Lower leg skin (tissue), 3 donors: Measurements from ENCODE around the gene PCSK5.

ENCODE experiments used
- POLR2A ChIP-seq, 2 donors: fragments of 450-650 bp; IDR thresholded peaks; one replicate each; pipeline ENCODE4 v1.6.1; 2016 to 2017; ENCODE audit warnings: antibody characterized with exemption in 2 of 2, mild to moderate bottlenecking in 1 of 2, moderate library complexity in 1 of 2
- TF ChIP-seq, protein P1 (sequence below), 3 donors: fragments of 450-650 bp; IDR thresholded peaks; one replicate each; pipeline ENCODE4 v1.5.1; 2016; ENCODE audit warnings: antibody characterized with exemption in 3 of 3, mild to moderate bottlenecking in 3 of 3, moderate library complexity in 2 of 3

DNA sequence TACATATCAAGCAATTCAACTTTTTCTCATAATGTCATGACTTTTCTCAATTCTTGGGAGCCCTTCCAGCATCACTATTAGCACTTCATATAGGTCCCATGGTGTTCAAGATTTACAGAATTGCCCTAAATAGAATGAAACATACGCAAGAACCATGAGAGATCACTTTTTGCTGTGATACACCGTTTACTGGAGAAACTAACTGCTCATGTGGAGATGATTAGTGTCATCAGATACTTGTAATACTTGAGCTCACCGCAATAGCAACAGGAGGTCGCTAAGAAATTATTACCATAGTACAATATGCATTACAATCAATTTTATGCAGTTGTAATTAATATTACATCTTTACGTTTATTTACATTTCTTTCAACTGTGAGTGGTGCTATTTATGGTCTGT is 4.8 kb upstream of the PCSK5 start:
- TF ChIP-seq, protein P1, sequence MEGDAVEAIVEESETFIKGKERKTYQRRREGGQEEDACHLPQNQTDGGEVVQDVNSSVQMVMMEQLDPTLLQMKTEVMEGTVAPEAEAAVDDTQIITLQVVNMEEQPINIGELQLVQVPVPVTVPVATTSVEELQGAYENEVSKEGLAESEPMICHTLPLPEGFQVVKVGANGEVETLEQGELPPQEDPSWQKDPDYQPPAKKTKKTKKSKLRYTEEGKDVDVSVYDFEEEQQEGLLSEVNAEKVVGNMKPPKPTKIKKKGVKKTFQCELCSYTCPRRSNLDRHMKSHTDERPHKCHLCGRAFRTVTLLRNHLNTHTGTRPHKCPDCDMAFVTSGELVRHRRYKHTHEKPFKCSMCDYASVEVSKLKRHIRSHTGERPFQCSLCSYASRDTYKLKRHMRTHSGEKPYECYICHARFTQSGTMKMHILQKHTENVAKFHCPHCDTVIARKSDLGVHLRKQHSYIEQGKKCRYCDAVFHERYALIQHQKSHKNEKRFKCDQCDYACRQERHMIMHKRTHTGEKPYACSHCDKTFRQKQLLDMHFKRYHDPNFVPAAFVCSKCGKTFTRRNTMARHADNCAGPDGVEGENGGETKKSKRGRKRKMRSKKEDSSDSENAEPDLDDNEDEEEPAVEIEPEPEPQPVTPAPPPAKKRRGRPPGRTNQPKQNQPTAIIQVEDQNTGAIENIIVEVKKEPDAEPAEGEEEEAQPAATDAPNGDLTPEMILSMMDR (IDR thresholded peaks at IDR 0.05): no peak
- TF ChIP-seq POLR2A (IDR thresholded peaks at IDR 0.05): no peak
